Upper lobe of left lung (tissue), 6 donors: ENCODE measurements around the gene POLN. TPM values are rescaled to one million over a fixed set of nuclear protein-coding genes. Genes with fewer than 3 reads are reported as not detected.
A peak's percentile ranks its signal among the peaks of the same experiment; 100 is the strongest.

Source experiments
- ATAC-seq, 2 donors: fragments of 200-7000 bp; cut with Tn5 transposase; one replicate each; pipeline ENCODE4 v1.9.1; 2022; ENCODE audit warnings: mild to moderate bottlenecking in 2 of 2, moderate library complexity in 2 of 2; ENCODE audit not compliant: low FRiP score in 2 of 2
- DNase-seq, 2 donors: peaks; one replicate each; pipeline ENCODE4 v3.0.0-alpha.2; 2019 to 2020
- H3K27ac ChIP-seq, 4 donors: fragments of 200-600 bp; sonication (generic); one replicate each; pipeline ENCODE4 v1.5.1; 2016 to 2019
- H3K27me3 ChIP-seq, 4 donors: fragments of 200-600 bp; sonication (generic); one replicate each; pipeline ENCODE4 v1.5.1; 2017 to 2019
- H3K36me3 ChIP-seq, 4 donors: fragments of 200-600 bp; sonication (generic); one replicate each; pipeline ENCODE4 v1.5.1; 2016 to 2019
- H3K4me1 ChIP-seq, 4 donors: fragments of 200-600 bp; sonication (generic); one replicate each; pipeline ENCODE4 v1.5.1; 2018 to 2019
- H3K4me3 ChIP-seq, 4 donors: fragments of 200-600 bp; sonication (generic); one replicate each; pipeline ENCODE4 v1.5.1; 2017 to 2019; ENCODE audit warnings: mild to moderate bottlenecking in 2 of 4, moderate library complexity in 1 of 4
- H3K9me3 ChIP-seq, 4 donors: fragments of 200-600 bp; sonication (generic); one replicate each; pipeline ENCODE4 v1.5.1; 2018 to 2019
- EP300 ChIP-seq, 4 donors: sonication (generic); formaldehyde crosslinking; IDR thresholded peaks; one replicate each; pipeline ENCODE4 v1.5.1; 2017; ENCODE audit warnings: antibody characterized with exemption in 4 of 4, control low read depth in 2 of 4
- POLR2A ChIP-seq, 4 donors: fragments of 450-650 bp; IDR thresholded peaks; one replicate each; pipeline ENCODE4 v1.5.1; 2016 to 2017; ENCODE audit warnings: antibody characterized with exemption in 4 of 4, mild to moderate bottlenecking in 2 of 4
- POLR2AphosphoS5 ChIP-seq, 2 donors: sonication (generic); formaldehyde crosslinking; IDR thresholded peaks; one replicate each; pipeline ENCODE4 v1.5.1; 2017; ENCODE audit warnings: antibody characterized with exemption in 2 of 2
- WGBS, 2 donors: methylation state at CpG; one replicate each; pipeline ENCODE4 v1.1.5; 2017 to 2018; 5-methylcytosine and 5-hydroxymethylcytosine counted together
- total RNA-seq, 6 donors: library from RNA; depleted of rRNA in 4 of 6; stranded (reverse); fragments of >200 nt in 4 of 6; gene quantifications; one replicate each; pipeline versions ENCODE4 v1.1.0 to v1.2.1, GENCODE V29; 2016 to 2021
- TF ChIP-seq, protein P1 (sequence below), 6 experiments: fragments of 450-650 bp in 4 of 6; fragments of 200-600 bp in 2 of 6; sonication (generic) in 2 of 6; IDR thresholded peaks; one replicate each; pipeline ENCODE4 v1.5.1; 2016 to 2019; ENCODE audit warnings: antibody characterized with exemption in 6 of 6
- donor health status: DM: no; HTN: no; CAD: no; lungs with moderate emphysema.
- donor health status: DM: no; HTN: yes; CAD: no; lungs with severe emphysema.

The POLN gene
- total RNA-seq, 6 donors from 2014 or later: 0.89 to 5.5 (median 2.6) TPM

DNA sequence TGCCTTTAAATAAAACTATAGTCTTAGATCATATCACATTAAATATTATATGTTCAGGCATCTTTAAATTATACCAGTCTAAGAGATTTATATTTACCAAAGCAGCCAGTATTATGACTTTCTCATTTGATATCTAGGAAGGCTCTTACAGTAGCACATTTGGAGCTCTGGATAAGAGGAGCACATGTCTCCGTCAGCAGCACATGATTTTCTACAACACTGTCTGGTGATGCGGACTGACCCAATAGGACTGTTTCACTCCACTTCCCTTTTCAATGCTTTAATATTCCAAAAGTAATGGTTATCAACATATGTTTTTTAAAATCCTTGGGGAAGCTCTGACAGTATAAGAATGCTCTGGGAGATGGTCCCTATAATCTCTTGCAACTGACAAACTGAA is 61.5 kb downstream of the POLN start:
- WGBS, 2 donors: 88 to 92% methylated on average over 2 of the region's 2 CpGs
- H3K4me3 ChIP-seq: no peak overlapping the region
- no peak for TF ChIP-seq POLR2A (IDR thresholded peaks at IDR 0.05)
- no peak for TF ChIP-seq POLR2AphosphoS5 (IDR thresholded peaks at IDR 0.05)
- TF ChIP-seq EP300 (IDR thresholded peaks at IDR 0.05): no peak
- TF ChIP-seq, protein P1, sequence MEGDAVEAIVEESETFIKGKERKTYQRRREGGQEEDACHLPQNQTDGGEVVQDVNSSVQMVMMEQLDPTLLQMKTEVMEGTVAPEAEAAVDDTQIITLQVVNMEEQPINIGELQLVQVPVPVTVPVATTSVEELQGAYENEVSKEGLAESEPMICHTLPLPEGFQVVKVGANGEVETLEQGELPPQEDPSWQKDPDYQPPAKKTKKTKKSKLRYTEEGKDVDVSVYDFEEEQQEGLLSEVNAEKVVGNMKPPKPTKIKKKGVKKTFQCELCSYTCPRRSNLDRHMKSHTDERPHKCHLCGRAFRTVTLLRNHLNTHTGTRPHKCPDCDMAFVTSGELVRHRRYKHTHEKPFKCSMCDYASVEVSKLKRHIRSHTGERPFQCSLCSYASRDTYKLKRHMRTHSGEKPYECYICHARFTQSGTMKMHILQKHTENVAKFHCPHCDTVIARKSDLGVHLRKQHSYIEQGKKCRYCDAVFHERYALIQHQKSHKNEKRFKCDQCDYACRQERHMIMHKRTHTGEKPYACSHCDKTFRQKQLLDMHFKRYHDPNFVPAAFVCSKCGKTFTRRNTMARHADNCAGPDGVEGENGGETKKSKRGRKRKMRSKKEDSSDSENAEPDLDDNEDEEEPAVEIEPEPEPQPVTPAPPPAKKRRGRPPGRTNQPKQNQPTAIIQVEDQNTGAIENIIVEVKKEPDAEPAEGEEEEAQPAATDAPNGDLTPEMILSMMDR (IDR thresholded peaks at IDR 0.05): no peak
- DNase-seq: no peak
- no peaks in the 10 kb centered on the region for H3K27me3 ChIP-seq
- ATAC-seq: no peak
- H3K27ac ChIP-seq: no peak overlapping the region
- H3K9me3 ChIP-seq: no peaks in the 10 kb centered on the region
- no peaks in the 10 kb centered on the region for H3K36me3 ChIP-seq
- H3K4me1 ChIP-seq: no peaks in the 10 kb centered on the region

DNA sequence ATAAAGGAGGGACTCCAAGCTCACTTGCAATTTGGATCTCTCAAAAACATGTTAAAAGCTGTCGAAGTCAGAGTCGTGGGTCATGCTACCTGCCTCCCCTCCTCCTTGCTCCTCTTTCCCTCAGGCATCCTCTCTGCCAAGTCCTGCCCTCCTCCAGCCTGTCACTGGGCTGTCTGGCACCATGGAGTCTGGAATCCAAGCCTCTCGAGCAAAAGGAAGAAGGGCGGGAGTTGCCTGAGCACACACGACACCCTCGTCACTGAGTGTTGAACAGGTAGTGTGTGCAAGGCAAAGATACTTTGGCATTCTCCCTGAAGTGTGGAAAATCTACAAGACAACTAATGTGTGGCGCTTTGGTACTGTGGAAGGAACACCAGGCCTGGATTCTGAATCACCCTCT is 62.2 kb downstream of the POLN start:
- no peaks in the 10 kb centered on the region for H3K27me3 ChIP-seq
- no peak overlapping the region for H3K27ac ChIP-seq
- ATAC-seq: peak; percentile 39 to 73
- TF ChIP-seq POLR2A (IDR thresholded peaks at IDR 0.05): no peak
- TF ChIP-seq, protein P1 (IDR thresholded peaks at IDR 0.05): no peak
- no peak for TF ChIP-seq EP300 (IDR thresholded peaks at IDR 0.05)
- no peak for TF ChIP-seq POLR2AphosphoS5 (IDR thresholded peaks at IDR 0.05)
- DNase-seq: peak in 1 of 2 donors; percentile 36
- H3K9me3 ChIP-seq: no peaks in the 10 kb centered on the region
- 71 to 73% methylated on average over 7 of the region's 7 CpGs for WGBS, 2 donors
- H3K4me3 ChIP-seq: no peak overlapping the region
- H3K4me1 ChIP-seq: no peaks in the 10 kb centered on the region
- H3K36me3 ChIP-seq: no peaks in the 10 kb centered on the region

DNA sequence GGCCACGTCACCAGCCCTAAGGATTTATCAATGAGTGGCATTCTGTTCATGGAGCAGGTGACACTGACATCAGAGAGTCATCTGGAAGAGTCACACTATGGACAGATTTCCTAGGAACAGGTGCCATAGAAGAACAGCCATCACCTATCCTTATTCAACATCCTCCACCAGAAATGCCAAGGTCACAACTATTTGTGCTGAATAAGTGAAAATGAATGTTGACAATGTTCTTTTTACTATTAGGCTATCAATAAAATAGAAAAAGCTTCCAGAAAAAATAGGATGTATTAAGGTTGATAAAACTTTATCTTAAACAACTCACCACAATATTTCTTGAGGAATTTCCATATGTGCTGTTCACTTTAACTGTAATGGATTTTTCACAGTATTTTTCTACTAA is 62.9 kb downstream of the POLN start:
- no peak overlapping the region for H3K27ac ChIP-seq
- ATAC-seq: no peak
- WGBS, 2 donors: 85 to 100% methylated on average over 1 of the region's 1 CpG

DNA sequence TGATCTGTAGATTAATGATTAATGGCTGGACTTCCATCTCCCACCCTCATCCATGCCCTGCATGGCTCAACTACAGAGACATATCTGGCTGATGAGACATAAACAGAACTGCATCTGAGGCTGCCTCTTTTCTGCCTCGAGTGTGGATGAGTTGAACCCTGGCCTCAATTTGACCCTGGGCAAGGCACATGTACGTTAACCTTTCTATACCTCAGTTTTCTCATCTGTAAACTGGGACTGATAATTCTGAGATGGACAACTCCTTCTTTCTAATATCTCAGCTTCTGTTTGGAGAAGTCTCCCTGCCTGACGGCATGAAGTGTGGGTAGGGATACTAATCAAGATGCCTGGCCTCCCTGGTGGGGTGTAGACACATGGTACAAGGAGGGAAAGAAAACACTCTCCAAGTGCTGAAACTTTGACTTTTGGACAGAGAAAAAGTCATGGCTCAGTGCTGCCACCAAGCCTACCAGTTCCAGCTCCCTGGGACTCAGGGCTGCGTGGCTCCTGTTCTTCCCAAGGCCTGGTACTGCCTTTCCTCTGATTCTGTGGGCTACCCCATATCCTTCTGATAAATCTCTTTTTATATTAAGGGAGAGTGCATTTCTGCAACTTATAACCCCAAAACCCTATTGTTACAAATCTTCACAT is 64.4 kb downstream of the POLN start:
- Histone ChIP-seq H3K36me3 (no peaks in the 10 kb centered on the region), H3K9me3 (no peaks in the 10 kb centered on the region), H3K4me1 (no peaks in the 10 kb centered on the region), H3K27ac (no peak overlapping the region), H3K4me3 (no peak overlapping the region), H3K27me3 (no peaks in the 10 kb centered on the region)
- ATAC-seq (no peak), DNase-seq (no peak)
- TF ChIP-seq, protein P1 (IDR thresholded peaks at IDR 0.05): no peak
- no peak for TF ChIP-seq POLR2AphosphoS5 (IDR thresholded peaks at IDR 0.05)
- TF ChIP-seq EP300 (IDR thresholded peaks at IDR 0.05): no peak
- TF ChIP-seq POLR2A (IDR thresholded peaks at IDR 0.05): no peak
- WGBS, 2 donors: 64 to 93% methylated on average over 4 of the region's 4 CpGs

More for the DNA sequence above, 62.9 kb downstream of the POLN start:
- no peaks in the 10 kb centered on the region for H3K27me3 ChIP-seq
- H3K9me3 ChIP-seq: no peaks in the 10 kb centered on the region
- TF ChIP-seq POLR2AphosphoS5 (IDR thresholded peaks at IDR 0.05): no peak
- TF ChIP-seq POLR2A (IDR thresholded peaks at IDR 0.05): no peak
- TF ChIP-seq, protein P1 (IDR thresholded peaks at IDR 0.05): no peak
- TF ChIP-seq EP300 (IDR thresholded peaks at IDR 0.05): no peak
- H3K36me3 ChIP-seq: no peaks in the 10 kb centered on the region
- DNase-seq: no peak
- no peak overlapping the region for H3K4me3 ChIP-seq
- no peaks in the 10 kb centered on the region for H3K4me1 ChIP-seq
